Mucosa of rectum (tissue), 2 donors: ENCODE data around the gene SLC25A40.
"Not testable (repeated sequence)": the region's sequence is repeated elsewhere in the genome, so short reads cannot be mapped to it uniquely, and the experiment has no call there.

ENCODE experiments used
- H3K27ac ChIP-seq, 2 donors: one replicate each; pipeline ENCODE4 v1.7.0; 2013; ENCODE audit warnings: inconsistent platforms in 2 of 2, low read depth in 2 of 2, low read length in 2 of 2
- H3K27me3 ChIP-seq, 2 donors: one replicate each; pipeline ENCODE4 v1.7.0; 2013; ENCODE audit warnings: low read length in 2 of 2; ENCODE audit not compliant: control insufficient read depth in 2 of 2, insufficient read depth in 2 of 2
- H3K36me3 ChIP-seq, 2 donors: one replicate each; pipeline ENCODE4 v1.7.0; 2013; ENCODE audit warnings: low read length in 2 of 2; ENCODE audit not compliant: control insufficient read depth in 2 of 2, insufficient read depth in 2 of 2
- H3K4me1 ChIP-seq, 2 donors: one replicate each; pipeline ENCODE4 v1.7.0; 2013; ENCODE audit warnings: low read length in 2 of 2, mild to moderate bottlenecking in 1 of 2; ENCODE audit not compliant: control insufficient read depth in 2 of 2, insufficient read depth in 2 of 2
- H3K4me3 ChIP-seq, 2 donors: one replicate each; pipeline ENCODE4 v1.7.0; 2013; ENCODE audit warnings: low read length in 2 of 2
- H3K9ac ChIP-seq, 2 donors: one replicate each; pipeline ENCODE4 v1.7.0; 2013; ENCODE audit warnings: low read length in 2 of 2, low read depth in 1 of 2, mild to moderate bottlenecking in 1 of 2
- H3K9me3 ChIP-seq, 2 donors: one replicate each; pipeline ENCODE4 v1.7.0; 2013; ENCODE audit warnings: low read length in 2 of 2; ENCODE audit not compliant: control insufficient read depth in 2 of 2
- donor health status: healthy.
- donor health status: Normal muscosa, but diverticular disease.

Gene SLC25A40

GRCh38 chr7:87831097-87831496 is 45.1 kb downstream of the SLC25A40 start:
- no peak overlapping the region for H3K9ac ChIP-seq
- H3K27ac ChIP-seq, result no peak overlapping the region
- H3K36me3 ChIP-seq, result peaks cover 0 to 3% of the 10 kb centered on the region in 2 donors
- H3K4me3 ChIP-seq, result no peak overlapping the region
- no peaks in the 10 kb centered on the region for H3K9me3 ChIP-seq
- no peaks in the 10 kb centered on the region for H3K4me1 ChIP-seq
- no peaks in the 10 kb centered on the region for H3K27me3 ChIP-seq

- H3K36me3 ChIP-seq, H3K27ac ChIP-seq, H3K9ac ChIP-seq, H3K4me3 ChIP-seq, H3K27me3 ChIP-seq, H3K4me1 ChIP-seq, H3K9me3 ChIP-seq: not testable (repeated sequence)
These were observed 47.8 kb downstream of the SLC25A40 start for GRCh38 chr7:87828383-87828782.

GRCh38 chr7:87825369-87825768 is 50.8 kb downstream of the SLC25A40 start:
- not testable (repeated sequence) for H3K9ac ChIP-seq, H3K4me1 ChIP-seq, H3K27ac ChIP-seq, H3K9me3 ChIP-seq, H3K36me3 ChIP-seq, H3K4me3 ChIP-seq, H3K27me3 ChIP-seq

GRCh38 chr7:87822056-87822455 is 54.1 kb downstream of the SLC25A40 start:
- not testable (repeated sequence) for H3K36me3 ChIP-seq, H3K9ac ChIP-seq, H3K27ac ChIP-seq, H3K9me3 ChIP-seq, H3K4me3 ChIP-seq, H3K4me1 ChIP-seq, H3K27me3 ChIP-seq

- H3K9ac ChIP-seq, result no peak overlapping the region
- H3K27ac ChIP-seq, result no peak overlapping the region
- H3K36me3 ChIP-seq, result no peaks in the 10 kb centered on the region
- H3K9me3 ChIP-seq, result no peaks in the 10 kb centered on the region
- H3K4me3 ChIP-seq, result no peak overlapping the region
- H3K27me3 ChIP-seq, result no peaks in the 10 kb centered on the region
- no peaks in the 10 kb centered on the region for H3K4me1 ChIP-seq
These were observed 57.8 kb downstream of the SLC25A40 start for GRCh38 chr7:87818336-87818735.

- no peaks in the 10 kb centered on the region for H3K36me3 ChIP-seq
- no peak overlapping the region for H3K27ac ChIP-seq
- no peaks in the 10 kb centered on the region for H3K4me1 ChIP-seq
- no peak overlapping the region for H3K4me3 ChIP-seq
- no peaks in the 10 kb centered on the region for H3K9me3 ChIP-seq
- no peaks in the 10 kb centered on the region for H3K27me3 ChIP-seq
- no peak overlapping the region for H3K9ac ChIP-seq
These were observed 59.8 kb downstream of the SLC25A40 start for GRCh38 chr7:87816389-87816788.

- Histone ChIP-seq H3K27me3 (no peaks in the 10 kb centered on the region), H3K4me3 (no peak overlapping the region), H3K4me1 (no peaks in the 10 kb centered on the region), H3K9ac (no peak overlapping the region), H3K9me3 (no peaks in the 10 kb centered on the region), H3K36me3 (no peaks in the 10 kb centered on the region), H3K27ac (no peak overlapping the region)
These were observed 65.4 kb downstream of the SLC25A40 start for GRCh38 chr7:87810726-87811125.

- H3K9ac ChIP-seq, result no peak overlapping the region
- H3K36me3 ChIP-seq, result no peaks in the 10 kb centered on the region
- no peaks in the 10 kb centered on the region for H3K27me3 ChIP-seq
- no peaks in the 10 kb centered on the region for H3K9me3 ChIP-seq
- H3K27ac ChIP-seq, result no peak overlapping the region
- no peaks in the 10 kb centered on the region for H3K4me1 ChIP-seq
- no peak overlapping the region for H3K4me3 ChIP-seq
These were observed 66.0 kb downstream of the SLC25A40 start for GRCh38 chr7:87810130-87810529.

GRCh38 chr7:87806150-87806549 is 70.0 kb downstream of the SLC25A40 start:
- Histone ChIP-seq H3K27ac (no peak overlapping the region), H3K9me3 (no peaks in the 10 kb centered on the region), H3K4me3 (no peak overlapping the region), H3K9ac (no peak overlapping the region), H3K27me3 (no peaks in the 10 kb centered on the region), H3K4me1 (no peaks in the 10 kb centered on the region), H3K36me3 (no peaks in the 10 kb centered on the region)

GRCh38 chr7:87797798-87798403 is 78.3 kb downstream of the SLC25A40 start:
- Histone ChIP-seq H3K27ac (no peak overlapping the region), H3K27me3 (no peaks in the 10 kb centered on the region), H3K36me3 (no peaks in the 10 kb centered on the region), H3K9me3 (no peaks in the 10 kb centered on the region), H3K9ac (no peak overlapping the region), H3K4me1 (no peaks in the 10 kb centered on the region), H3K4me3 (no peak overlapping the region)

GRCh38 chr7:87797395-87797794 is 78.8 kb downstream of the SLC25A40 start:
- H3K4me3 ChIP-seq, result no peak overlapping the region
- H3K4me1 ChIP-seq, result no peaks in the 10 kb centered on the region
- H3K27ac ChIP-seq, result no peak overlapping the region
- no peaks in the 10 kb centered on the region for H3K27me3 ChIP-seq
- no peak overlapping the region for H3K9ac ChIP-seq
- no peaks in the 10 kb centered on the region for H3K9me3 ChIP-seq
- no peaks in the 10 kb centered on the region for H3K36me3 ChIP-seq
